Lower lobe of right lung (tissue), 2 donors: ENCODE data around the gene ZNF236. TPM values are rescaled to one million over a fixed set of nuclear protein-coding genes. Genes with fewer than 3 reads are reported as not detected.

ENCODE experiments used
- ATAC-seq, 2 donors: fragments of 200-7000 bp; cut with Tn5 transposase; one replicate each; pipeline ENCODE4 v1.9.1; 2020 to 2022; ENCODE audit warnings: mild to moderate bottlenecking in 2 of 2, moderate library complexity in 2 of 2
- DNase-seq: peaks from one replicate; pipeline ENCODE4 v3.0.0-alpha.2; 2020
- H3K27ac ChIP-seq: fragments of 200-600 bp; one replicate; pipeline ENCODE4 v1.8.0; 2022
- H3K27me3 ChIP-seq: fragments of 200-600 bp; one replicate; pipeline ENCODE4 v1.8.0; 2022; ENCODE audit warnings: low read depth
- H3K36me3 ChIP-seq: fragments of 200-600 bp; one replicate; pipeline ENCODE4 v1.8.0; 2022; ENCODE audit warnings: mild to moderate bottlenecking
- H3K4me1 ChIP-seq: fragments of 200-600 bp; one replicate; pipeline ENCODE4 v1.8.0; 2022
- H3K4me3 ChIP-seq: fragments of 200-600 bp; one replicate; pipeline ENCODE4 v1.8.0; 2022; ENCODE audit warnings: mild to moderate bottlenecking
- H3K9me3 ChIP-seq: fragments of 200-600 bp; one replicate; pipeline ENCODE4 v1.8.0; 2022
- CTCF ChIP-seq: fragments of 200-600 bp; IDR thresholded peaks from one replicate; pipeline ENCODE4 v1.8.0; 2022; ENCODE audit warnings: antibody characterized with exemption, mild to moderate bottlenecking
- intact Hi-C: fragments of 100-400 bp; cut with DNase I; formaldehyde crosslinking; loops from one replicate; pipeline ENCODE4 v1.11.0; 2022
- total RNA-seq: library from RNA; stranded (reverse); fragmentation: NEBNext Ultra II Directional; extraction: Animal tissue kit (Norgen Biotek cat#: 25700); gene quantifications from one replicate; pipeline ENCODE4 v1.2.1, GENCODE V29; 2021
- donor health status: DM: no; HTN: yes; CAD: no; lungs with severe emphysema.

The ZNF236 gene
- total RNA-seq, 1 donor from 2014 or later: 18.0 TPM

GRCh38 chr18:76847916-76848315 lies 25.6 kb downstream of the ZNF236 start:
- H3K27ac ChIP-seq: no peak overlapping the region
- H3K9me3 ChIP-seq: no peaks in the 10 kb centered on the region
- no peak for TF ChIP-seq CTCF
- intact Hi-C loops: no loop called here
- DNase-seq: no peak
- H3K4me1 ChIP-seq: no peaks in the 10 kb centered on the region
- H3K27me3 ChIP-seq: no peaks in the 10 kb centered on the region
- H3K4me3 ChIP-seq: no peak overlapping the region
- no peak for ATAC-seq
- H3K36me3 ChIP-seq: peaks cover 12% of the 10 kb centered on the region

GRCh38 chr18:76850112-76850511 lies 27.8 kb downstream of the ZNF236 start:
- Histone ChIP-seq H3K9me3 (no peaks in the 10 kb centered on the region), H3K27me3 (no peaks in the 10 kb centered on the region), H3K4me3 (no peak overlapping the region), H3K4me1 (no peaks in the 10 kb centered on the region), H3K36me3 (peaks cover 20% of the 10 kb centered on the region), H3K27ac (no peak overlapping the region)
- ATAC-seq (no peak), DNase-seq (no peak)
- TF ChIP-seq CTCF: no peak
- intact Hi-C loops: no loop called here

GRCh38 chr18:76855594-76855993 lies 33.2 kb downstream of the ZNF236 start:
- DNase-seq (no peak), ATAC-seq (no peak)
- no peak for TF ChIP-seq CTCF
- Histone ChIP-seq H3K4me1 (no peaks in the 10 kb centered on the region), H3K27me3 (no peaks in the 10 kb centered on the region), H3K27ac (no peak overlapping the region), H3K4me3 (no peak overlapping the region), H3K9me3 (no peaks in the 10 kb centered on the region), H3K36me3 (peaks cover 25% of the 10 kb centered on the region)
- intact Hi-C loops: no loop called here

- H3K9me3 ChIP-seq: no peaks in the 10 kb centered on the region
- intact Hi-C loops: no loop called here
- no peak for TF ChIP-seq CTCF
Measured at GRCh38 chr18:76857476-76857875, 35.1 kb downstream of the ZNF236 start.

GRCh38 chr18:76859474-76860339 lies 37.4 kb downstream of the ZNF236 start:
- no peak for DNase-seq
- Histone ChIP-seq H3K4me1 (no peaks in the 10 kb centered on the region), H3K9me3 (no peaks in the 10 kb centered on the region), H3K27me3 (no peaks in the 10 kb centered on the region), H3K36me3 (peaks cover 36% of the 10 kb centered on the region), H3K27ac (no peak overlapping the region), H3K4me3 (no peak overlapping the region)
- no peak for TF ChIP-seq CTCF
- no peak for ATAC-seq
- intact Hi-C loops: no loop called here

More at GRCh38 chr18:76857476-76857875, 35.1 kb downstream of the ZNF236 start:
- Histone ChIP-seq H3K27ac (no peak overlapping the region), H3K27me3 (no peaks in the 10 kb centered on the region), H3K4me1 (no peaks in the 10 kb centered on the region), H3K4me3 (no peak overlapping the region), H3K36me3 (peaks cover 33% of the 10 kb centered on the region)
- ATAC-seq (no peak), DNase-seq (no peak)
